ENCODE data around the gene PPOX. TPM values are rescaled to one million over a fixed set of nuclear protein-coding genes. Genes with fewer than 3 reads are reported as not detected.

PPOX gene
- total RNA-seq, 4 donors from 2014 or later: 22.2 to 75.2 (median 37.2) TPM

- TF ChIP-seq CTCF (IDR thresholded peaks at IDR 0.05): no peak
- H3K4me1 ChIP-seq: peaks cover 53% of the 10 kb centered on the region
- H3K36me3 ChIP-seq: peaks cover 41% of the 10 kb centered on the region
- no peaks in the 10 kb centered on the region for H3K27me3 ChIP-seq
- H3K4me3 ChIP-seq: no peak overlapping the region
- 84% methylated on average over 10 of the region's 10 CpGs for WGBS
- no peaks in the 10 kb centered on the region for H3K9me3 ChIP-seq
- H3K27ac ChIP-seq: no peak overlapping the region
- peak in 1 of 2 donors; percentile 73 for DNase-seq (ENCODE audit: low spot score in 2 of 2)
Observed at GRCh38 chr1:161162806-161163205, 3.4 kb upstream of the PPOX start.

- DNase-seq (ENCODE audit: low spot score in 2 of 2): peak; percentile 55 to 77
- Histone ChIP-seq H3K27me3 (no peaks in the 10 kb centered on the region), H3K9me3 (no peaks in the 10 kb centered on the region), H3K27ac (no peak overlapping the region), H3K36me3 (peaks cover 42% of the 10 kb centered on the region), H3K4me1 (peaks cover 51% of the 10 kb centered on the region), H3K4me3 (no peak overlapping the region)
- TF ChIP-seq POLR2AphosphoS5 (IDR thresholded peaks at IDR 0.05) (no peak), EP300 (IDR thresholded peaks at IDR 0.05) (no peak), POLR2A (IDR thresholded peaks at IDR 0.05) (no peak), CTCF (IDR thresholded peaks at IDR 0.05) (no peak)
- WGBS: 87% methylated on average over 5 of the region's 5 CpGs
Observed at GRCh38 chr1:161163793-161164192, 2.4 kb upstream of the PPOX start.

DNA sequence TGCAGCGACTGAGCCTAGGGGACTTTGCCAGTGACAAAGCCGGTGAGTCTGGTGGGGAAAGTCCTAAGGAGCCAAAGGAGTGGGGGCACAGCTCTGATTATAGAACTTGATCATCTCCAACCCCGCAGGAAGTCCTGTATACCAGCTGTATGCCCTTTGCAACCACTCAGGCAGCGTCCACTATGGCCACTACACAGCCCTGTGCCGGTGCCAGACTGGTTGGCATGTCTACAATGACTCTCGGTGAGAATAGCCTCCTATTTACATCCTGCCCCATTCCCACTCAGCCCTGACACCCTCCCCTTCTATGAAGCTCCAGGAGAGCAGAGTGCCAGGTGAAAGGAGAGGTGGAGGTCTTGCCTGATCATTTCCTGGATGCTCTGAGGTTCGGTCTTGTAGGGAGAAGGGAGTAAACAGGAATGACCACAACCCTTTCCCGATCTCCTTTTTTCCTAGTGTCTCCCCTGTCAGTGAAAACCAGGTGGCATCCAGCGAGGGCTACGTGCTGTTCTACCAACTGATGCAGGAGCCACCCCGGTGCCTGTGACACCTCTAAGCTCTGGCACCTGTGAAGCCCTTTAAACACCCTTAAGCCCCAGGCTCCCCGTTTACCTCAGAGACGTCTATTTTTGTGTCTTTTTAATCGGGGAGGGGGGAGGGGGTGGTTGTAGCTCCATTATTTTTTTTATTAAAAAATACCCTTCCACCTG is 1.2 kb upstream of the PPOX start:
- Histone ChIP-seq H3K9me3 (no peaks in the 10 kb centered on the region), H3K27me3 (no peaks in the 10 kb centered on the region), H3K36me3 (peaks cover 53% of the 10 kb centered on the region), H3K4me1 (peaks cover 45% of the 10 kb centered on the region), H3K4me3 (peak overlapping the region; percentile 81), H3K27ac (peak overlapping the region; percentile 87)
- TF ChIP-seq POLR2A (IDR thresholded peaks at IDR 0.05): no peak
- no peak for TF ChIP-seq POLR2AphosphoS5 (IDR thresholded peaks at IDR 0.05)
- no peak for TF ChIP-seq CTCF (IDR thresholded peaks at IDR 0.05)
- TF ChIP-seq EP300 (IDR thresholded peaks at IDR 0.05): no peak
- peak in 1 of 2 donors; percentile 69 for DNase-seq (ENCODE audit: low spot score in 2 of 2)
- WGBS: 57% methylated on average over 13 of the region's 14 CpGs

DNA sequence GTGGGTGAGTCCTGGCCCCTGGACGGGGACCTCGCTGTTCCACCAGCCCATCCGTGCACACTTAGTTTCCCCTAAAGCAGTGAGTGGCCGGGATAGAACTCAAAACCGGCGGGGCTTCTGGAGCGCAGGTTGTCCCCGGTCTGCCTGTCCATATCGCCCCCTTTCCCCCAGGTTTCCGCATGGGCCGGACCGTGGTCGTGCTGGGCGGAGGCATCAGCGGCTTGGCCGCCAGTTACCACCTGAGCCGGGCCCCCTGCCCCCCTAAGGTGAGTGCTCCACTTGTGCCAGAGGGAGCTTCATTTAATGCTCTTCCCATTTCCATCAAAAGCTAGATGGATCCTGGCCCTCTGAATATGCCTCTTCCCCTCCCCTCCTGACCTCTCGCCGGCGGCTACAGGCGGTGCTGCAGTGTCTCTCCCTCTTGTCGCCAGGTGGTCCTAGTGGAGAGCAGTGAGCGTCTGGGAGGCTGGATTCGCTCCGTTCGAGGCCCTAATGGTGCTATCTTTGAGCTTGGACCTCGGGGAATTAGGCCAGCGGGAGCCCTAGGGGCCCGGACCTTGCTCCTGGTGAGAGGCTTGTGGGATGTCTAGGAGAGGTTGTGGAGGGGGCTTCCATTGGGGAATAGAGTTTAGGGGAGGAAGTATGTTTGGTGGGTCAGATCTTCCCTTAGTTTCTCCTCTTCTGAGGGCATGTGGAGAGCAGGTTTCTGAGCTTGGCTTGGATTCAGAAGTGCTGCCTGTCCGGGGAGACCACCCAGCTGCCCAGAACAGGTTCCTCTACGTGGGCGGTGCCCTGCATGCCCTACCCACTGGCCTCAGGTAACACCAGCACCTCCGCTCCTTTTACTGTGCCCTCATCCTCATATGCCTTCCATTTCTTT is 683 bp downstream of the PPOX start:
- TF ChIP-seq POLR2AphosphoS5 (IDR thresholded peaks at IDR 0.05): no peak
- TF ChIP-seq CTCF (IDR thresholded peaks at IDR 0.05): no peak
- TF ChIP-seq EP300 (IDR thresholded peaks at IDR 0.05): no peak
- TF ChIP-seq POLR2A (IDR thresholded peaks at IDR 0.05): no peak
- WGBS: 6% methylated on average over 33 of the region's 33 CpGs
- Histone ChIP-seq H3K4me1 (peaks cover 33% of the 10 kb centered on the region), H3K27me3 (no peaks in the 10 kb centered on the region), H3K27ac (peak overlapping the region; percentile 87), H3K36me3 (peaks cover 58% of the 10 kb centered on the region), H3K9me3 (no peaks in the 10 kb centered on the region), H3K4me3 (peak overlapping the region; percentile 81)
- peak in 1 of 2 donors; percentile 78 for DNase-seq (ENCODE audit: low spot score in 2 of 2)

- H3K27ac ChIP-seq: no peak overlapping the region
- DNase-seq (ENCODE audit: low spot score in 2 of 2): no peak
- no peak overlapping the region for H3K4me3 ChIP-seq
- H3K27me3 ChIP-seq: no peaks in the 10 kb centered on the region
- no peaks in the 10 kb centered on the region for H3K9me3 ChIP-seq
- H3K36me3 ChIP-seq: peaks cover 58% of the 10 kb centered on the region
- WGBS: 90% methylated on average over 5 of the region's 9 CpGs
- peaks cover 53% of the 10 kb centered on the region for H3K4me1 ChIP-seq
- TF ChIP-seq EP300 (IDR thresholded peaks at IDR 0.05) (no peak), POLR2A (IDR thresholded peaks at IDR 0.05) (no peak), POLR2AphosphoS5 (IDR thresholded peaks at IDR 0.05) (no peak), CTCF (IDR thresholded peaks at IDR 0.05) (no peak)
Observed at GRCh38 chr1:161168906-161169305, 2.7 kb downstream of the PPOX start.
